ENCODE results near the gene GALC.

Gene GALC

DNA sequence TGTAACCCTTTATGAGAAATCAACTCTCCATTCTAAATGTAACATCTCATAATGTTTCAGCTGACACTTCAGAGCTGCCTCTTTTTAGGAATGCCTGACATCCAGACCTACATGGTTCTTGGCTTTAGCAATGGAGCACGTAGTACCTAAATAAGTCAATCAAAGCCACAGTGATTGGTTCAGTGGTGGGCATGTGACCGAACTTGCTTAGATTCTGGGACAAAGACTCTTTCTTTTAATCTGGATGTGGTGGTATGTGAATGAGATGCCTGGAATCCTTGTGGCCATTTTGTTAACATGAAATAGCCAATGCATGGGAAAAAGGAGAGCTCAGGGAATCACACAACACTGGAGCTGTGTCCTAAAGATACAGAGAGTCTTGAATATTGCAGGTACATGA lies 23.8 kb upstream of the GALC start:
- H3K9ac ChIP-seq (ENCODE audit: low read depth, low read length), result no peak overlapping the region
- H3K4me3 ChIP-seq (ENCODE audit: low read depth in 1 of 2, low read length in 2 of 2), result no peak overlapping the region
- TF ChIP-seq CTCF (IDR thresholded peaks at IDR 0.05; ENCODE audit: borderline replicate concordance, extremely low read depth, low read length, poor library complexity, severe bottlenecking) (no peak), EZH2 (IDR thresholded peaks at IDR 0.05; ENCODE audit: borderline replicate concordance, low read depth, low read length, severe bottlenecking) (no peak)
- H3K36me3 ChIP-seq (ENCODE audit: insufficient read depth, low read length), result no peaks in the 10 kb centered on the region
- H2AFZ ChIP-seq (ENCODE audit: low read depth, low read length), result no peak overlapping the region
- ATAC-seq (ENCODE audit: insufficient read depth, low read depth), result no peak
- H3K79me2 ChIP-seq (ENCODE audit: insufficient read depth, low read length), result no peaks in the 10 kb centered on the region
- H3K27ac ChIP-seq (ENCODE audit: low read length), result no peak overlapping the region
- H3K9me3 ChIP-seq (ENCODE audit: insufficient read depth, low read length, severe bottlenecking), result no peaks in the 10 kb centered on the region
- no peak overlapping the region for H3K4me2 ChIP-seq (ENCODE audit: insufficient read depth, low read length)
- H4K20me1 ChIP-seq (ENCODE audit: insufficient read depth, low read length), result no peaks in the 10 kb centered on the region
- no peak for DNase-seq
- no peaks in the 10 kb centered on the region for H3K27me3 ChIP-seq (ENCODE audit: insufficient read depth, low read length, poor library complexity)
- no peaks in the 10 kb centered on the region for H3K4me1 ChIP-seq (ENCODE audit: insufficient read depth, low read length)

- Histone ChIP-seq H3K27ac (ENCODE audit: low read length) (no peak overlapping the region), H3K4me3 (ENCODE audit: low read depth in 1 of 2, low read length in 2 of 2) (no peak overlapping the region), H3K9me3 (ENCODE audit: insufficient read depth, low read length, severe bottlenecking) (no peaks in the 10 kb centered on the region), H3K27me3 (ENCODE audit: insufficient read depth, low read length, poor library complexity) (no peaks in the 10 kb centered on the region), H3K4me2 (ENCODE audit: insufficient read depth, low read length) (no peak overlapping the region), H4K20me1 (ENCODE audit: insufficient read depth, low read length) (no peaks in the 10 kb centered on the region), H3K36me3 (ENCODE audit: insufficient read depth, low read length) (no peaks in the 10 kb centered on the region), H2AFZ (ENCODE audit: low read depth, low read length) (no peak overlapping the region), H3K79me2 (ENCODE audit: insufficient read depth, low read length) (peaks cover 8% of the 10 kb centered on the region), H3K4me1 (ENCODE audit: insufficient read depth, low read length) (0 out of 2 replicates have a peak, but pooled peaks cover 2% of the 10 kb centered on the region), H3K9ac (ENCODE audit: low read depth, low read length) (no peak overlapping the region)
- ATAC-seq (ENCODE audit: insufficient read depth, low read depth), result peak; percentile 42; the same call in 1 of the 3 replicates
- no peak for DNase-seq
- TF ChIP-seq CTCF (IDR thresholded peaks at IDR 0.05; ENCODE audit: borderline replicate concordance, extremely low read depth, low read length, poor library complexity, severe bottlenecking) (peak; percentile 31), EZH2 (IDR thresholded peaks at IDR 0.05; ENCODE audit: borderline replicate concordance, low read depth, low read length, severe bottlenecking) (no peak)
Measured at GRCh38 chr14:88013750-88014349, 20.9 kb upstream of the GALC start.

GRCh38 chr14:88012495-88012894 lies 19.5 kb upstream of the GALC start:
- Histone ChIP-seq H3K4me2 (ENCODE audit: insufficient read depth, low read length) (no peak overlapping the region), H4K20me1 (ENCODE audit: insufficient read depth, low read length) (no peaks in the 10 kb centered on the region), H3K9me3 (ENCODE audit: insufficient read depth, low read length, severe bottlenecking) (no peaks in the 10 kb centered on the region), H3K27me3 (ENCODE audit: insufficient read depth, low read length, poor library complexity) (no peaks in the 10 kb centered on the region), H3K36me3 (ENCODE audit: insufficient read depth, low read length) (no peaks in the 10 kb centered on the region), H2AFZ (ENCODE audit: low read depth, low read length) (no peak overlapping the region), H3K79me2 (ENCODE audit: insufficient read depth, low read length) (peaks cover 19% of the 10 kb centered on the region), H3K27ac (ENCODE audit: low read length) (no peak overlapping the region), H3K4me1 (ENCODE audit: insufficient read depth, low read length) (peaks cover 15% of the 10 kb centered on the region), H3K9ac (ENCODE audit: low read depth, low read length) (no peak overlapping the region), H3K4me3 (ENCODE audit: low read depth in 1 of 2, low read length in 2 of 2) (no peak overlapping the region)
- no peak for TF ChIP-seq EZH2 (IDR thresholded peaks at IDR 0.05; ENCODE audit: borderline replicate concordance, low read depth, low read length, severe bottlenecking)
- TF ChIP-seq CTCF (IDR thresholded peaks at IDR 0.05; ENCODE audit: borderline replicate concordance, extremely low read depth, low read length, poor library complexity, severe bottlenecking), result no peak
- ATAC-seq (ENCODE audit: insufficient read depth, low read depth), result no peak
- no peak for DNase-seq

All from DND-41 (cell line).